ENCODE results near the gene PRB4. TPM values are rescaled to one million over a fixed set of nuclear protein-coding genes. Genes with fewer than 3 reads are reported as not detected.

Gene PRB4
- total RNA-seq, 1 donor from 2014 or later = not detected

GRCh38 chr12:11321980-11322379 is 11.7 kb upstream of the PRB4 start:
- H3K27me3 ChIP-seq = no peaks in the 10 kb centered on the region
- no peak overlapping the region for H3K4me3 ChIP-seq
- intact Hi-C loops (cut with DNase I) = no loop called here
- no peak for DNase-seq (ENCODE audit: extremely low spot score in 2 of 2)
- H3K36me3 ChIP-seq = no peaks in the 10 kb centered on the region
- peaks cover 3% of the 10 kb centered on the region for H3K9me3 ChIP-seq
- H3K27ac ChIP-seq = no peak overlapping the region
- no peaks in the 10 kb centered on the region for H3K4me1 ChIP-seq
- TF ChIP-seq POLR2A (IDR thresholded peaks at IDR 0.05) (no peak), POLR2AphosphoS5 (IDR thresholded peaks at IDR 0.05; ENCODE audit: insufficient read depth in 1 of 2, low read depth in 1 of 2) (no peak), CTCF (IDR thresholded peaks at IDR 0.05) (no peak)

GRCh38 chr12:11307143-11307542 is 3.1 kb downstream of the PRB4 start:
- no peak for DNase-seq (ENCODE audit: extremely low spot score in 2 of 2)
- no peaks in the 10 kb centered on the region for H3K9me3 ChIP-seq
- TF ChIP-seq POLR2A (IDR thresholded peaks at IDR 0.05) (no peak), POLR2AphosphoS5 (IDR thresholded peaks at IDR 0.05; ENCODE audit: insufficient read depth in 1 of 2, low read depth in 1 of 2) (no peak), CTCF (IDR thresholded peaks at IDR 0.05) (no peak)

GRCh38 chr12:11273449-11273848 is 36.8 kb downstream of the PRB4 start:
- H3K9me3 ChIP-seq = no peaks in the 10 kb centered on the region
- H3K27me3 ChIP-seq = no peaks in the 10 kb centered on the region
- H3K4me3 ChIP-seq = no peak overlapping the region
- H3K27ac ChIP-seq = no peak overlapping the region
- DNase-seq (ENCODE audit: extremely low spot score in 2 of 2) = no peak
- TF ChIP-seq POLR2AphosphoS5 (IDR thresholded peaks at IDR 0.05; ENCODE audit: insufficient read depth in 1 of 2, low read depth in 1 of 2) = no peak
- no peak for TF ChIP-seq POLR2A (IDR thresholded peaks at IDR 0.05)
- no peak for TF ChIP-seq CTCF (IDR thresholded peaks at IDR 0.05)
- H3K36me3 ChIP-seq = no peaks in the 10 kb centered on the region
- H3K4me1 ChIP-seq = no peaks in the 10 kb centered on the region
- intact Hi-C loops (cut with DNase I) = no loop called here

More at GRCh38 chr12:11307143-11307542, 3.1 kb downstream of the PRB4 start:
- Histone ChIP-seq H3K27ac (no peak overlapping the region), H3K4me3 (no peak overlapping the region), H3K36me3 (no peaks in the 10 kb centered on the region), H3K4me1 (no peaks in the 10 kb centered on the region), H3K27me3 (no peaks in the 10 kb centered on the region)
- intact Hi-C loops (cut with DNase I) = no loop called here

GRCh38 chr12:11269607-11270006 is 40.6 kb downstream of the PRB4 start, which contains the start of gene PRB3:
Gene PRB3 (minus strand): TSS chr12:11269707. CDS start chr12:11269669, 38 bp downstream.
- intact Hi-C loops (cut with DNase I) = no loop called here
- TF ChIP-seq POLR2A (IDR thresholded peaks at IDR 0.05) (no peak), POLR2AphosphoS5 (IDR thresholded peaks at IDR 0.05; ENCODE audit: insufficient read depth in 1 of 2, low read depth in 1 of 2) (no peak), CTCF (IDR thresholded peaks at IDR 0.05) (no peak)
- H3K9me3 ChIP-seq = no peaks in the 10 kb centered on the region

GRCh38 chr12:11264501-11264900 is 45.7 kb downstream of the PRB4 start:
- H3K4me1 ChIP-seq = no peaks in the 10 kb centered on the region
- no peaks in the 10 kb centered on the region for H3K9me3 ChIP-seq
- intact Hi-C loops (cut with DNase I) = no loop called here
- no peaks in the 10 kb centered on the region for H3K36me3 ChIP-seq
- no peaks in the 10 kb centered on the region for H3K27me3 ChIP-seq
- TF ChIP-seq CTCF (IDR thresholded peaks at IDR 0.05) (no peak), POLR2A (IDR thresholded peaks at IDR 0.05) (no peak), POLR2AphosphoS5 (IDR thresholded peaks at IDR 0.05; ENCODE audit: insufficient read depth in 1 of 2, low read depth in 1 of 2) (no peak)
- no peak for DNase-seq (ENCODE audit: extremely low spot score in 2 of 2)
- no peak overlapping the region for H3K27ac ChIP-seq
- H3K4me3 ChIP-seq = no peak overlapping the region

More at GRCh38 chr12:11269607-11270006, 40.6 kb downstream of the PRB4 start, which contains the start of gene PRB3:
- Histone ChIP-seq H3K27me3 (no peaks in the 10 kb centered on the region), H3K36me3 (no peaks in the 10 kb centered on the region), H3K27ac (no peak within 1 kb of the TSS), H3K4me3 (no peak within 1 kb of the TSS), H3K4me1 (no peaks in the 10 kb centered on the region)
- DNase-seq (ENCODE audit: extremely low spot score in 2 of 2) = no peak

Data from vagina (tissue), 2 donors.